ENCODE results near the gene BORCS6. TPM values are rescaled to one million over a fixed set of nuclear protein-coding genes. Genes with fewer than 3 reads are reported as not detected.
"Not testable (repeated sequence)": the region's sequence is repeated elsewhere in the genome, so short reads cannot be mapped to it uniquely, and the experiment has no call there.

Gene BORCS6
- polyA plus RNA-seq, 3 donors = 5.4 to 14.1 (median 13.9) TPM

DNA sequence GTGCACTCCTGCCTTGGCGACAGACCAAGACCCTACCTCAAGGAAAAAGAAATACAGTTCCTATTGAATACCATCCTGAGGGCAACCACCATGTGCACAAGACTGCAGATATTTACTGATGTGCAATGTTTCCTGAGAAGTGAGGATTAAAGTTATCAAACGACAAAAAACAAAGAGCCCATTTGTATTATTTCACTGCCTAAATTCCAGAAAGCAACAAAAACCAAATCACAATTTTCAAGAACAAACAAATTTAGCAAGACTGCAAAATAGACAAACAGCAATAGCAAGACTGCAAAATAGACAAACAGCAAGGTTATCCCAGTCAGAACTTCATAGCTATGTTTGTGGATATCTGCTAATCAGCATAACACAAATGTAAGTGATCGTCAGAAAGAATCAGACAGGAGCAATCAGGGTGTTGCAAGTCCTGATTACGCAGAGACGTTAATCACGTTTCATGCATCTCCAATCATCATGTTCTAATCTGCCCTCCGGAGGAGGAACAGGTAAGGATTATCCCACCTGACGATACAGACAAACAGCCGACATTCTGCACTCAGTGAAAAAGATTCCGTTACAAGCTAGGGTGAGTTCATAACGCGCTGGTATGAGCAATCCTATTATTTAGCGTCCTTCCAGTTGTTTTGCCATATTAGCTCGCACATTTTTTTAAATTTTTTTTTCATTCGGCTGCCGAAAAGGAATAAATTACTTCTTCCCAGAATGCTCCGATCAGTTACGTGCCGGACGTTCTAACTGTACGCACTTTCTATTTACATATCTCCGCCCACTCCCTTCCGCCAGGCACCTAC, 16.7 kb downstream of the BORCS6 start:
- H3K27me3 Mint-ChIP-seq (ENCODE audit: low read depth in 3 of 3) = no peaks in the 10 kb centered on the region
- H3K4me1 Mint-ChIP-seq = peaks cover 41% of the 10 kb centered on the region
- TF ChIP-seq, protein P1, sequence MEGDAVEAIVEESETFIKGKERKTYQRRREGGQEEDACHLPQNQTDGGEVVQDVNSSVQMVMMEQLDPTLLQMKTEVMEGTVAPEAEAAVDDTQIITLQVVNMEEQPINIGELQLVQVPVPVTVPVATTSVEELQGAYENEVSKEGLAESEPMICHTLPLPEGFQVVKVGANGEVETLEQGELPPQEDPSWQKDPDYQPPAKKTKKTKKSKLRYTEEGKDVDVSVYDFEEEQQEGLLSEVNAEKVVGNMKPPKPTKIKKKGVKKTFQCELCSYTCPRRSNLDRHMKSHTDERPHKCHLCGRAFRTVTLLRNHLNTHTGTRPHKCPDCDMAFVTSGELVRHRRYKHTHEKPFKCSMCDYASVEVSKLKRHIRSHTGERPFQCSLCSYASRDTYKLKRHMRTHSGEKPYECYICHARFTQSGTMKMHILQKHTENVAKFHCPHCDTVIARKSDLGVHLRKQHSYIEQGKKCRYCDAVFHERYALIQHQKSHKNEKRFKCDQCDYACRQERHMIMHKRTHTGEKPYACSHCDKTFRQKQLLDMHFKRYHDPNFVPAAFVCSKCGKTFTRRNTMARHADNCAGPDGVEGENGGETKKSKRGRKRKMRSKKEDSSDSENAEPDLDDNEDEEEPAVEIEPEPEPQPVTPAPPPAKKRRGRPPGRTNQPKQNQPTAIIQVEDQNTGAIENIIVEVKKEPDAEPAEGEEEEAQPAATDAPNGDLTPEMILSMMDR (IDR thresholded peaks at IDR 0.05) = no peak
- H3K4me3 ChIP-seq (replicated peaks in 1 of 3; ENCODE audit: low read depth in 2 of 3, low read length in 3 of 3) = peak overlapping the region; percentile 18 to 70 (median 39)
- no peaks in the 10 kb centered on the region for H3K9me3 Mint-ChIP-seq
- H3K27ac ChIP-seq (ENCODE audit: low read depth in 1 of 2, low read length in 2 of 2) = peak overlapping the region; percentile 65 to 98
- intact Hi-C loops (cut with micrococcal nuclease) = loop anchor here in 1 of 2 donors (5.0 kb wide), 1 partner anchor 36 kb away; no protein-coding TSS in a partner anchor
- H3K4me2 ChIP-seq (replicated peaks; ENCODE audit: extremely low read depth, low read length, poor library complexity, severe bottlenecking) = peak overlapping the region; percentile 75
- H3K79me2 ChIP-seq (ENCODE audit: insufficient read depth, low read length) = peaks cover 19% of the 10 kb centered on the region
- peak overlapping the region; percentile 81 for H3K9ac ChIP-seq (ENCODE audit: insufficient read depth, low read length, poor library complexity, severe bottlenecking)
- DNase-seq = peak; percentile 92 to 95 (median 93)
- H2AFZ ChIP-seq (ENCODE audit: insufficient read depth, low read depth, low read length, poor library complexity, severe bottlenecking) = peak overlapping the region; percentile 58
- no peaks in the 10 kb centered on the region for H3K9me3 ChIP-seq (replicated peaks in 1 of 2; ENCODE audit: control insufficient read depth in 1 of 2, insufficient read depth in 1 of 2, low read length in 2 of 2)
- peak overlapping the region; percentile 41 to 86 for H3K4me3 Mint-ChIP-seq
- H3K27ac Mint-ChIP-seq = peak overlapping the region; percentile 98 to 100 (median 99)
- no peaks in the 10 kb centered on the region for H3K36me3 ChIP-seq (replicated peaks in 1 of 2; ENCODE audit: control insufficient read depth in 1 of 2, insufficient read depth in 2 of 2, low read length in 2 of 2)
- H3K4me1 ChIP-seq (ENCODE audit: control insufficient read depth in 1 of 2, insufficient read depth in 2 of 2, low read length in 2 of 2) = peaks cover 31 to 48% of the 10 kb centered on the region in 2 donors
- H3K27me3 ChIP-seq (ENCODE audit: control insufficient read depth in 2 of 2, insufficient read depth in 2 of 2, low read length in 2 of 2) = no peaks in the 10 kb centered on the region
- no peaks in the 10 kb centered on the region for H4K20me1 ChIP-seq (ENCODE audit: insufficient read depth, low read length)
- under 1% methylated on average over 21 of the region's 23 CpGs for WGBS (ENCODE audit: insufficient coverage)
- H3K36me3 Mint-ChIP-seq = no peaks in the 10 kb centered on the region

DNA sequence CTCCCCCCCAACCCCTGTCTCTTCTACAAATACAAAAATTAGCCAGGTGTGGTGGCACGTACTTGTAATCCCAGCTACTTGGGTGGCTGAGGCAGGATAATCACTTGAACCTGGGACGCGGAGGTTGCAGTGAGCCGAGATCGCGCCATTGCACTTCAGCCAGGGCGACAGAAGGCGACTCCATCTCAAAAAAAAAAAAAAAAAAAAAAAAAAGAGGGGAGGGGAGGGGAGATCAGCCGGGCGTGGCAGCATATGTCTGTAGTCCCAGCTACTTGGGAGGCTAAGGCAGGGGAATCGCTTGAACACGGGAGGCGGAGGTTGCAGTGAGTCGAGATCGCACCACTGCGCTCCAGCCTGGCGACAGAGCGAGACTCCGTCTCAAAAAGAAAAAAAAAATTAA, 19.8 kb downstream of the BORCS6 start:
- H3K36me3 ChIP-seq (replicated peaks in 1 of 2; ENCODE audit: control insufficient read depth in 1 of 2, insufficient read depth in 2 of 2, low read length in 2 of 2); DNase-seq; H3K9me3 Mint-ChIP-seq; H3K4me2 ChIP-seq (replicated peaks; ENCODE audit: extremely low read depth, low read length, poor library complexity, severe bottlenecking); H3K9me3 ChIP-seq (replicated peaks in 1 of 2; ENCODE audit: control insufficient read depth in 1 of 2, insufficient read depth in 1 of 2, low read length in 2 of 2); H3K4me3 ChIP-seq (replicated peaks in 1 of 3; ENCODE audit: low read depth in 2 of 3, low read length in 3 of 3); H3K27me3 Mint-ChIP-seq (ENCODE audit: low read depth in 3 of 3); H3K4me3 Mint-ChIP-seq; H2AFZ ChIP-seq (ENCODE audit: insufficient read depth, low read depth, low read length, poor library complexity, severe bottlenecking); H3K9ac ChIP-seq (ENCODE audit: insufficient read depth, low read length, poor library complexity, severe bottlenecking); H3K27ac Mint-ChIP-seq; H3K27ac ChIP-seq (ENCODE audit: low read depth in 1 of 2, low read length in 2 of 2); H3K36me3 Mint-ChIP-seq; H4K20me1 ChIP-seq (ENCODE audit: insufficient read depth, low read length); H3K27me3 ChIP-seq (ENCODE audit: control insufficient read depth in 2 of 2, insufficient read depth in 2 of 2, low read length in 2 of 2): not testable (repeated sequence)
- peaks cover 24% of the 10 kb centered on the region for H3K4me1 Mint-ChIP-seq
- peaks cover 10% of the 10 kb centered on the region for H3K79me2 ChIP-seq (ENCODE audit: insufficient read depth, low read length)
- H3K4me1 ChIP-seq (ENCODE audit: control insufficient read depth in 1 of 2, insufficient read depth in 2 of 2, low read length in 2 of 2) = peaks cover 15 to 30% of the 10 kb centered on the region in 2 donors
- 100% methylated on average over 1 of the region's 19 CpGs for WGBS (ENCODE audit: insufficient coverage)
- intact Hi-C loops (cut with micrococcal nuclease) = loop anchor here in 1 of 2 donors (5.0 kb wide), 1 partner anchor 33 kb away; no protein-coding TSS in a partner anchor
